Common myeloid progenitor, CD34-positive (primary cell): ENCODE measurements around the gene TMOD4.
A peak's percentile ranks its signal among the peaks of the same experiment; 100 is the strongest.

ENCODE experiments used
- CTCF ChIA-PET: fragments of 350-600 bp; sonication (Branson Sonifier 250); formaldehyde crosslinking; loops from one replicate; lab custom pipeline; 2021; ENCODE audit warnings: antibody characterized with exemption; lab: Charles Lee
- POLR2A ChIA-PET: fragments of 350-600 bp; sonication (Branson Sonifier 250); formaldehyde crosslinking; loops from one replicate; lab custom pipeline; 2021; ENCODE audit warnings: antibody characterized with exemption; lab: Charles Lee
- DNase-seq, 3 donors: peaks; one replicate each; pipeline versions ENCODE4 v3.0.0 to v3.0.0-alpha.2; 2013
- H3K27ac ChIP-seq, 2 experiments: 1 replicate in 1 of 2; 2 replicates in 1 of 2; pipeline ENCODE4 v1.7.0; 2013; ENCODE audit warnings: inconsistent platforms in 2 of 2, low read length in 2 of 2, mild to moderate bottlenecking in 2 of 2, low read depth in 1 of 2, moderate library complexity in 1 of 2; ENCODE audit not compliant: severe bottlenecking in 2 of 2, insufficient read depth in 1 of 2, poor library complexity in 1 of 2
- H3K27me3 ChIP-seq, 5 experiments: replicated peaks in 2 of 5; 1 replicate in 3 of 5; 2 replicates in 2 of 5; pipeline versions ENCODE4 v1.6.1 to v1.7.0; 2013; ENCODE audit warnings: low read length in 4 of 5, mild to moderate bottlenecking in 2 of 5, moderate library complexity in 2 of 5, inconsistent platforms in 1 of 5; ENCODE audit not compliant: insufficient read depth in 5 of 5, control insufficient read depth in 4 of 5
- H3K36me3 ChIP-seq, 4 experiments: 1 replicate in 2 of 4; 2 replicates in 2 of 4; pipeline versions ENCODE4 v1.6.1 to v1.7.0; 2013; ENCODE audit warnings: low read length in 3 of 4, control low read depth in 1 of 4, mild to moderate bottlenecking in 1 of 4; ENCODE audit not compliant: control insufficient read depth in 4 of 4, insufficient read depth in 4 of 4
- H3K4me1 ChIP-seq, 4 experiments: 1 replicate in 3 of 4; 2 replicates in 1 of 4; pipeline versions ENCODE4 v1.6.1 to v1.7.1; 2013; ENCODE audit warnings: low read length in 3 of 4, mild to moderate bottlenecking in 3 of 4, control low read depth in 1 of 4, inconsistent platforms in 1 of 4, moderate library complexity in 1 of 4; ENCODE audit not compliant: control insufficient read depth in 4 of 4, insufficient read depth in 4 of 4; ENCODE audit errors: control extremely low read depth in 1 of 4
- H3K4me3 ChIP-seq, 7 experiments: 1 replicate in 4 of 7; 2 replicates in 3 of 7; pipeline versions ENCODE4 v1.5.1 to v1.7.0; 2013; ENCODE audit warnings: mild to moderate bottlenecking in 7 of 7, low read length in 6 of 7, moderate library complexity in 6 of 7, inconsistent platforms in 2 of 7, low read depth in 2 of 7, control low read depth in 1 of 7; ENCODE audit not compliant: insufficient read depth in 4 of 7, control insufficient read depth in 1 of 7; ENCODE audit errors: extremely low read depth in 1 of 7
- H3K9me3 ChIP-seq, 5 experiments: 1 replicate in 4 of 5; 2 replicates in 1 of 5; pipeline versions ENCODE4 v1.6.1 to v1.7.1; 2013; ENCODE audit warnings: low read length in 4 of 5, mild to moderate bottlenecking in 2 of 5, inconsistent platforms in 1 of 5, low read depth in 1 of 5, moderate library complexity in 1 of 5; ENCODE audit not compliant: control insufficient read depth in 4 of 5, insufficient read depth in 2 of 5; ENCODE audit errors: control extremely low read depth in 1 of 5
- WGBS: methylation state at CpG from one replicate; pipeline ENCODE4 v1.1.5; 2013; ENCODE audit not compliant: insufficient coverage; 5-methylcytosine and 5-hydroxymethylcytosine counted together

The TMOD4 gene

GRCh38 chr1:151165738-151166504, 9.9 kb downstream of the TMOD4 start, which contains the start of the genes LYSMD1 and SCNM1:
Gene LYSMD1, minus strand, starts transcription at chr1:151165902. Its CDS starts 644 bp downstream, at chr1:151165258.
Gene SCNM1, plus strand, starts transcription at chr1:151166144. Its CDS starts 9 bp downstream, at chr1:151166153.
- peak; percentile 99 to 100 (median 100) for DNase-seq
- H3K27ac ChIP-seq: peak within 1 kb of the TSS; percentile 84 to 89
- H3K9me3 ChIP-seq: no peaks in the 10 kb centered on the region
- H3K36me3 ChIP-seq: peaks cover 1 to 42% (median 26%) of the 10 kb centered on the region in 4 experiments
- WGBS: 2% methylated on average over 28 of the region's 38 CpGs
- ChIA-PET CTCF (interaction anchor here (0.9 to 1.4 kb wide), 7 partner anchors 8 to 166 kb away, joined by 3 to 4 read pairs (median 3); partner anchors contain the start of genes TMOD4 and TNFAIP8L2), POLR2A (interaction anchor here (0.7 to 0.9 kb wide), 2 partner anchors 24 to 161 kb away, joined by 3 read pairs; partner anchors contain the start of gene VPS72)
- H3K4me1 ChIP-seq: peaks cover 0 to 28% (median 25%) of the 10 kb centered on the region in 4 experiments
- H3K27me3 ChIP-seq: no peaks in the 10 kb centered on the region
- peak within 1 kb of the TSS; percentile 78 to 99 (median 94) for H3K4me3 ChIP-seq

- CTCF ChIA-PET: interaction anchor here (0.7 to 1.2 kb wide), 3 partner anchors 8 to 88 kb away, joined by 3 to 4 read pairs (median 3); partner anchors contain the start of gene TNFAIP8L2
- DNase-seq: peak in 1 of 3 donors; percentile 7
- Histone ChIP-seq H3K4me1 (peaks cover 2 to 34% (median 31%) of the 10 kb centered on the region in 4 experiments), H3K36me3 (peaks cover 0 to 42% (median 24%) of the 10 kb centered on the region in 4 experiments), H3K27me3 (no peaks in the 10 kb centered on the region), H3K4me3 (peak overlapping the region; percentile 78 to 99 (median 94)), H3K9me3 (no peaks in the 10 kb centered on the region), H3K27ac (peak overlapping the region in 1 of 2 experiments; percentile 89)
- 35% methylated on average over 8 of the region's 15 CpGs for WGBS
- POLR2A ChIA-PET: no interaction called here
Measured at GRCh38 chr1:151165281-151165737, 10.5 kb downstream of the TMOD4 start.

DNA sequence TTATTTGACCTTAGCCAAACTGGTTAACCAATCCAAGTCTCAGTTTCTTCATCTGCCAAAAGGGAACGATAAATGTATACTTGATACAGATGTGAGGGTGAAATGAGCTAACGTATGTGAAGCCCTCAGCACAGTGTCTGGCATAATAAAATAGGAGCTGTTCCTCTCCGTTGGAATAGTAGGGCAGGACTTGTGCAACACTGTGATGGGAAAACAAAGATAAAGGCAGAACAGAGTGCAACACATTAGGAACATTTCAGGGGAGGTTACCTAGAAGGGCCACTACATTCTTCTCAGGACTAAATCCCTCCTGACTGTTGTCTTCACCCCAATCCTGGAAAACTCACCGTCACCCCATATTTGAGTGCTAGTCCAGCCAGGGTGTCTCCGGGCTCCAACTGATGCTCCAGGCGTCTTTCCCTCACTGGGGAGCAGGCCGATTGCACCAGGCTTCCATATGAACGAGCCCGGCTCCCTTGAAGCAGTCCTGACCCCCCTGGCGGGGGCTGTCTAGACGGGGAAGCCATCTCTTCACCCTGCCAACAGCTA, 11.0 kb downstream of the TMOD4 start:
- Histone ChIP-seq H3K36me3 (peaks cover 0 to 38% (median 23%) of the 10 kb centered on the region in 4 experiments), H3K27me3 (no peaks in the 10 kb centered on the region), H3K27ac (peak overlapping the region in 1 of 2 experiments; percentile 89), H3K9me3 (no peaks in the 10 kb centered on the region), H3K4me1 (peaks cover 6 to 39% (median 36%) of the 10 kb centered on the region in 4 experiments), H3K4me3 (peak overlapping the region in 6 of 7 experiments; percentile 23 to 99 (median 96))
- ChIA-PET CTCF (interaction anchor here (0.7 to 1.2 kb wide), 3 partner anchors 8 to 88 kb away, joined by 3 to 4 read pairs (median 3); partner anchors contain the start of gene TNFAIP8L2), POLR2A (no interaction called here)
- 87% methylated on average over 10 of the region's 11 CpGs for WGBS
- no peak for DNase-seq

- peak overlapping the region in 1 of 2 experiments; percentile 59 for H3K27ac ChIP-seq
- no peak for DNase-seq
- POLR2A ChIA-PET: no interaction called here
- H3K4me1 ChIP-seq: peaks cover 24 to 65% (median 56%) of the 10 kb centered on the region in 4 experiments
- CTCF ChIA-PET: interaction anchor here (0.6 to 8.1 kb wide), 5 partner anchors 9 to 205 kb away, joined by 3 to 135 read pairs (median 4); partner anchors contain the start of gene CDC42SE1
- peaks cover 2 to 32% (median 20%) of the 10 kb centered on the region in 4 experiments for H3K36me3 ChIP-seq
- no peaks in the 10 kb centered on the region for H3K9me3 ChIP-seq
- peak overlapping the region in 4 of 7 experiments; percentile 11 to 48 (median 39) for H3K4me3 ChIP-seq
- no peaks in the 10 kb centered on the region for H3K27me3 ChIP-seq
Measured at GRCh38 chr1:151159373-151159772, 16.4 kb downstream of the TMOD4 start.

DNA sequence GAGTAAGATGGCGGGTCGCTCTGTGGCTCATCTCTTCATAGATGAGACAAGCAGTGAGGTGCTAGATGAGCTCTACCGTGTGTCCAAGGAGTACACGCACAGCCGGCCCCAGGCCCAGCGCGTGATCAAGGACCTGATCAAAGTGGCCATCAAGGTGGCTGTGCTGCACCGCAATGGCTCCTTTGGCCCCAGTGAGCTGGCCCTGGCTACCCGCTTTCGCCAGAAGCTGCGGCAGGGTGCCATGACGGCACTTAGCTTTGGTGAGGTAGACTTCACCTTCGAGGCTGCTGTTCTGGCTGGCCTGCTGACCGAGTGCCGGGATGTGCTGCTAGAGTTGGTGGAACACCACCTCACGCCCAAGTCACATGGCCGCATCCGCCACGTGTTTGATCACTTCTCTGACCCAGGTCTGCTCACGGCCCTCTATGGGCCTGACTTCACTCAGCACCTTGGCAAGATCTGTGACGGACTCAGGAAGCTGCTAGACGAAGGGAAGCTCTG, 17.0 kb downstream of the TMOD4 start:
- H3K9me3 ChIP-seq: no peaks in the 10 kb centered on the region
- peak in 1 of 3 donors; percentile 17 for DNase-seq
- CTCF ChIA-PET: interaction anchor here (1.0 to 8.1 kb wide), 6 partner anchors 9 to 98 kb away, joined by 3 to 135 read pairs (median 6); partner anchors contain the start of gene TMOD4
- H3K27ac ChIP-seq: peak overlapping the region; percentile 1 to 59
- 90% methylated on average over 22 of the region's 22 CpGs for WGBS
- no peaks in the 10 kb centered on the region for H3K27me3 ChIP-seq
- POLR2A ChIA-PET: no interaction called here
- H3K4me1 ChIP-seq: peaks cover 24 to 65% (median 55%) of the 10 kb centered on the region in 4 experiments
- peak overlapping the region in 6 of 7 experiments; percentile 11 to 86 (median 58) for H3K4me3 ChIP-seq
- H3K36me3 ChIP-seq: peaks cover 2 to 28% (median 18%) of the 10 kb centered on the region in 4 experiments

GRCh38 chr1:151158326-151158725, 17.5 kb downstream of the TMOD4 start:
- 83% methylated on average over 1 of the region's 5 CpGs for WGBS
- CTCF ChIA-PET: interaction anchor here (0.7 to 8.1 kb wide), 7 partner anchors 10 to 97 kb away, joined by 3 to 135 read pairs (median 6); partner anchors contain the start of gene TMOD4
- DNase-seq: peak in 1 of 3 donors; percentile 15
- Histone ChIP-seq H3K9me3 (no peaks in the 10 kb centered on the region), H3K27ac (peak overlapping the region; percentile 42 to 59), H3K27me3 (no peaks in the 10 kb centered on the region), H3K4me1 (peaks cover 24 to 65% (median 55%) of the 10 kb centered on the region in 4 experiments), H3K4me3 (peak overlapping the region in 6 of 7 experiments; percentile 40 to 86 (median 66)), H3K36me3 (peaks cover 2 to 28% (median 16%) of the 10 kb centered on the region in 4 experiments)
- POLR2A ChIA-PET: interaction anchor here (0.6 to 1.7 kb wide), 4 partner anchors 13 to 155 kb away, joined by 4 to 7 read pairs (median 6); no protein-coding TSS in a partner anchor
